CD4-positive, alpha-beta T cell treated with Interleukin-12 subunit alpha and Interleukin-12 subunit beta, for 1 hour (primary cell): ENCODE data around the gene PARK7.
A peak's percentile ranks its signal among the peaks of the same experiment; 100 is the strongest.
"Not testable (repeated sequence)": the region's sequence is repeated elsewhere in the genome, so short reads cannot be mapped to it uniquely, and the experiment has no call there.

Source experiments
- DNase-seq: peaks from one replicate; pipeline ENCODE4 v3.0.0-alpha.2; 2020

Gene PARK7

GRCh38 chr1:7961216-7962013 is at the start of gene PARK7:
TSS of gene PARK7 (plus strand) at chr1:7961711. CDS start at chr1:7962786, 1,075 bp downstream.
- DNase-seq = peak; percentile 100

DNA sequence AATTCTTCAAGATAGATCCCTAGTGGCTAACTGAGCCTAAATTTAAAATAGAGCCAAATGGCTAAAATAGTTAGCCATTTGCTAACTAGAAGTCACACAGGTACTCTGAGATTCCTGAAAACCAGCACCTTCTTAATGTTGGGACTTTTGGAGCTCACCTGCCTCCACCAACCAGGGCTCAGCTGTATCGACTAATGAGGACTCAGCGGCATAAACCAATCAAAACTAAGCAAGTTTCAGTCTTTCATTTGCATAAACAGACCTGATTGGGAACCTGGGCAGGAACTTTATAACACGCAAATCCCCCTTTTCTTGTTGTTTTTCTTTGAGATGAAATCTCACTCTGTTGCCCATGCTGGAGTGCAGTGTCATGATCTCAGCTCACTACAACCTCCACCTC is 49.4 kb upstream of the PARK7 start:
- DNase-seq = no peak

- DNase-seq = no peak
These were observed 48.6 kb upstream of the PARK7 start for GRCh38 chr1:7912743-7913557.

- DNase-seq = peak; percentile 45
These were observed 45.5 kb upstream of the PARK7 start for GRCh38 chr1:7915826-7916500.

DNA sequence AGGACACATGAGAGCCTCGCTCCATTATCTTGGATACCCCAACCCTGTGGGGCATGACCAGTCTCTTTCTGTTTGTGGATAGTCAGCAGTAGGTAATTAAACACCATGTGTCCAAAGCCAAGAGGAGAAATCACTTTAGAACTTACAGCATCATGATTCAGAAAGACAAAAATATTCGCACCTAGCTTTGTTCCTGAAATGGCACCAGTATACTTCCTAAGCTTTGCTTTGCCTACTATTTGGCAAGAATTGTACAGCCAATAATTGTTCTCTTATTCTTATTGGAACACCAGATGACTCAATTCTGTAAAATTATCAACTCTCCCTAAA is 45.0 kb upstream of the PARK7 start:
- no peak for DNase-seq

- DNase-seq = not testable (repeated sequence)
These were observed 43.5 kb upstream of the PARK7 start for GRCh38 chr1:7917971-7918370.

DNA sequence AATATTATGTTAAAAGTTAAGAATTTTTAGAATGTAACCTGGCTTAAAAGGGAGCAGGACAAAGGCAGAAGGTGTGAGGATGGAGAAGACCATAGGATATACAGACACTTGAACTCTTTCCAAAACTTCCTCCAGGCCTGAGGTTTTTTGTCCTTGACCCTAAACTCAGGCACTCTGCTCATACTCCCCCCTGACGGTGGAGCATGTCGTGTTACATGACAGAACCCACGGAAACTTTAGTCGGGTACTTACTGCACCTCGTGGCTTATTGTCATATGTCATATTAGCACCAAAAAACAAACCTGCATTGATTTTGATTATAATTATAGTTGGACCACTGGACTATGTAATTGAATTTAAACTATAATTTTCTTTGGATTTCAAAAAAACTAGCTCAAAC is 41.6 kb upstream of the PARK7 start:
- DNase-seq = no peak

DNA sequence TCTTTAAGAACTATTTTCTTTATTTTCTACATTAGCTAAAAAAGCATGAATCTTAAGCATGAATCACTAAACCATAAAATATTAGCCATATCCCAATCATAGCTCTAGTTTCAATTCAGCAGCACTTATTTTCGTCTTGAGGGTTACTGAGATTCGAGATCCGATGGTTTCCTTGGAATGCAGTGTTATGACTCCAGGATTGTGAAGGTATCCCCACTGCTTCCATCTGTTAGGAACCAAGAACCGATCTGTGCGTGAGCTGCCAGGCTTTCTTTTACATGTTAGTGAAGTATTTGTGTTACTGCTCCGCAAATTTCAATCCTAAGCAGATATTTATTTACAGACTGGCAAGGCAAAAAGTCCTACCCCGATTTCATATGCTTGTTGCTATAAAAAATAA is 39.7 kb upstream of the PARK7 start:
- no peak for DNase-seq

DNA sequence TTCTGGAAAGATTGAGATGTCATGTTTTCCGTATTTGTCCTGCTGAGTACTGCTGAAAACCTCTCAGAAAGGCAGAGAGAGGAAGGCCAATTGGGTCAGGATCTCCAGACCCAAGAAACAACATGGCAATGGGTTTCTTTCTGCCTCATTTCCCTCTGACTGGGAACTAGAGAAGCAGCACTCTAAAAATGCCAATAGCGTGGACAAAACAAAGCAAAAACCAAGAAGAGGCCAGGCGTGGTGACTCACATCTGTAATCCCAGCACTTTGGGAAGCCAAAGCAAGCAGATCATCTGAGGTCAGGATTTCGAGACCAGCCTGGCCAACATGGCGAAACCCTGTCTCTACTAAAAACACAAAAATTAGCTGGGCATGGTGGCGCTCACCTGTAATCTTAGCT is 39.2 kb upstream of the PARK7 start:
- no peak for DNase-seq

DNA sequence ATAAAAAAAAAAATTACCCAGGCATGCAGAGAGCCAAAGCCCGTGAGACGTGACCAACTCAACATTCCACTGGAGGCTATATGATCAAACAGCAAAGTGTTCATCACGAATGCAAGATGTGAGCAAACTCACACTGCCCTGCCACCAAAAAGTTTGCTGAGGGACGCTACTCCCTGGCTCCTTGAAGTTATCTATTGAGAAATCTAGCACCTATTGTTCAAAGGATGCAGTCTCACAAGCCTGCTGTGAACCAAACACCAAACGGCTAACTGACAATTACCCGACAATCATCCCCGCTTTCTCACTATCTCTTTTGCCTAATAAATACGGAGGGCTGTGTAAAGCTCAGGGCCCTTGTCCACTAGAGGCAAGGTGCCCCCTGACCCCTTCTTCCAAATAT is 34.5 kb upstream of the PARK7 start:
- peak; percentile 35 for DNase-seq

- no peak for DNase-seq
These were observed 33.3 kb upstream of the PARK7 start for GRCh38 chr1:7928247-7928646.

DNA sequence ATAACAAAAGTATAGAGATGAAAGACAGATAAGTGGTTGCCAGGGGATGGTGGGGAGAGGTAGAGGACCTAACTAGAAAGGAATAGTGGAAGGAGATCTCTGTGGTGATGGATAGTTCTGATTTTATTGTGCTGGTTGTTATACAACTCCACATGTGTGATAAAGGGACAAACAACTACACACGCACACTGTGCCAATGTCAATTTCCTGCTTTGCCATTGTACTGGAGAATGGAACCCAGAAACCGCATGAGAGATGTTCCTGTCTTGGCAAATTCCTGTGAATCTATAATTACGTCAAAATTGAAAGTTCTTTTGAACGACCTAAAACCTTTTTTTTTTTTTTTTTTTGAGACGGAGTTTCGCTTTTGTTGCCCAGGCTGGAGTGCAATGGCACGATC is 31.9 kb upstream of the PARK7 start:
- no peak for DNase-seq

DNA sequence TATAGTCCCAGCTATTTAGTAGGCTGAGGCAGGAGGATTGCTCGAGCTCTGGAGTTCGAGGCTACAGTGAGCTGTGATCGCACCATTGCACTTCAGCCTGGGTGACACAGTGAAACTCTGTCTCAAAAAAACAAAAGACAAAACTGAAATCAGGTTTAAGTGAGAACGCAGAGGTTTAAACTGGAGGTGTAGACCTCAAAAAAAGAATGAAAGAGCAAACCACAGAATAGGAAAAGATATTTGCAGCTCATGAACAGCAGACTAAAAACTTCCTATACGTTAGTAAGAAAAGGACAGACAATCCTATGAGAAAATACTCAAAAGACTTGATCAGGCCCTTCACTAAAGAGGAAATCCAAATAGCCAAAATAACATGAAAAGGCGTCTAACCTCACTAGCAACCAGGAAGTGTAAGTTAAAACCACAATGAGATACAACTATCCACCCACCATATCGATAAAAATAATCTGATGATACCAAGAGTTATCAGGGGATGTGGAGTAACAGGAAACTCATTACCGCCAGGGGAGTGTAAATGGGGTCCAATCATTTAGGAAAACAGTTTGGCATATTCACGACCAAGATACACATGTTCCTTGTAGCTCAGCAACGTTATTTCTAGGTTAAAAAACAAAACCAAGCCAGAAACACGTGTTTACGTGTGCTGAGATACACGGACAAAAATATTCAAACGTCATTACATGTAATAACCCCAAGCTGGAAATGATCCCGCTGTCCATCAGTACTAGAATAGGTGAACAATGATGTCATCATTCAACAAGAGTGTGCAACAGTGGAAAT is 30.7 kb upstream of the PARK7 start:
- DNase-seq = peak; percentile 52

DNA sequence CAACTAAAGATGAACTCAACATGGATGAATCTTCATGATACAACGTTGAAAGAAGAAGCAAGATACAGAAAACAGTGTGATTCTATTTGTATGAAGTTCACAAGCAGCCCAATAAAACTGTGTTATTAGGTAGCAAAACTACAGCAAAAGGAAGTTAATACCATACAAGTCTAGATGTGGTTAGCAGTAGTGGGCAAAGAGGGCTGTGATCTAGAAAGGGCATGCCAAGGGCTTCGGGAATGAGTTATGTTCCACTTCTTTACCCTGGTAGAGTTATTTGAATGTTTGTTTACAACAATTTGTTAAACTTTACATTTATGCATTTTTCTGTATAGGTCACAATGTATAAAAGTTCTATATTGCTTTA is 30.1 kb upstream of the PARK7 start:
- peak; percentile 26 for DNase-seq

- no peak for DNase-seq
These were observed 28.9 kb upstream of the PARK7 start for GRCh38 chr1:7932524-7933138.

GRCh38 chr1:7938070-7938469 is 23.4 kb upstream of the PARK7 start:
- DNase-seq = no peak

GRCh38 chr1:7940034-7940433 is 21.5 kb upstream of the PARK7 start:
- DNase-seq = no peak

DNA sequence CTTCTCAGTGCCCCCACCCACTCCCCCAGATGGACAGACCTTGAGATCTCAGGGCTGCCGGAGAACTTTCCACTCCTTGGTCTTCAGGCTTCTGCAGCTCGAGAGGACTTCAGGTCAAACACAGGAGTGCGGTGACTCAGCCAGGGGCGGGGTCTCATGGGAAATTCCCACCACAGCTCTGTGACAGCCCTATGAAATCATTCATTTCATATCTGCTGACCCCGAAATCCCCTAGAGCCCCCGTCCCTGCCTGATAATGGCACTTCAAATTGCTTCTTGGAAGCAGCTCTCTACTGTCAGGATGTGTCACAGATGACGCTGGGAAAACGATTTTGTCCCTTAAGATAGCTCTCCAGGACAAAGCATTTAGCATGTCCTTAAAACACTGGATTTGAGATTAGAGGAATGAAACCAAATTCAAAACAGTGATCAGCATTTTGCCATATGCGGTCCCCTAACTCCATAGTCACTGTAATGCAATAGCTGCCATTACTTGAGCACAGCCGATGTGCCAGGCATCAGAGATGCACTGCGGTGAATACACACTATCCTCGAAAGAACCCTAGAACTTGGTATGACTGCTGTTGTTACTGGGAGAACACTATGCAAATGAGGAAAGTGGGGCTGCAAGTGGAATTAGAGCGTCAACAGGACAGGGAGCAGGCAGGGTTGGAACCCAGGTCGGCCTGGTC is 20.6 kb upstream of the PARK7 start, which contains the start of gene TNFRSF9:
Gene TNFRSF9, minus strand, starts transcription at position 95 of the 692 bp plus-strand sequence. CDS start 845 bp downstream, outside the sequence.
- DNase-seq = peak; percentile 69

DNA sequence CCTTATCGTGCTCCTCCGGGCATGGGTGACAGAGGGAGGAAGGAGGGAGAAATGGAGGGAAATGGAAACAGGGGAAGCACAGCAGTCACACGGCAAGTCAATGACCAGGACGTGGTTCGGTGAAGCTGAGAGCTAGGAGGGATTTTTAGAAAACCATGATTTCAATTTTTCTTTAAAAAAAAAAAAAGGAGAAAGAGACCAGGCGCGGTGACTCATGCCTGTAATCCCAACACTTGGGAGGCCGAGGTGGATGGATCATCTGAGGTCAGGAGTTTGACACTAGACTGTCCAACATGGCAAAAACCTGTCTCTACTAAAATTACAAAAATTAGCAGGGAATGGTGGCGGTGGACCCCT is 20.1 kb upstream of the PARK7 start:
- no peak for DNase-seq

- peak; percentile 51 for DNase-seq
These were observed 19.1 kb upstream of the PARK7 start for GRCh38 chr1:7942214-7942921.

- no peak for DNase-seq
These were observed 18.3 kb upstream of the PARK7 start for GRCh38 chr1:7943251-7943650.
